OCI-LY7 (cell line): ENCODE results near the gene HJURP. TPM values are rescaled to one million over a fixed set of nuclear protein-coding genes. Genes with fewer than 3 reads are reported as not detected.

Experiments
- BruUV-seq: library from RNA; stranded (reverse); fragments of 400-500 nt; replicated peaks from 2 replicates; lab custom pipeline; 2021; lab: Mats Ljungman, UMichigan
- CTCF ChIA-PET: fragments of 300-600 bp; sonication (Branson Sonifier 250); formaldehyde crosslinking; loops from one replicate; lab custom pipeline; 2022; ENCODE audit warnings: antibody characterized with exemption; ENCODE audit not compliant: unreplicated experiment; lab: Charles Lee
- POLR2A ChIA-PET: fragments of 300-600 bp; sonication (Branson Sonifier 250); formaldehyde crosslinking; loops from one replicate; lab custom pipeline; 2022; ENCODE audit warnings: antibody characterized with exemption; lab: Charles Lee
- DNase-seq: peaks from one replicate; pipeline ENCODE4 v3.0.0-alpha.2; 2015; ENCODE audit warnings: low spot score
- H2AFZ ChIP-seq: fragments of 200-600 bp; sonication (generic), shearing (Covaris generic); 2 replicates; pipeline ENCODE4 v1.6.1; 2014; ENCODE audit warnings: mild to moderate bottlenecking, antibody characterized with exemption, low read length, moderate library complexity
- H3K27ac ChIP-seq: fragments of 200-600 bp; sonication (generic); 2 replicates; pipeline ENCODE4 v1.5.1; 2014; ENCODE audit warnings: mixed run types, low read depth, mild to moderate bottlenecking, moderate library complexity, low read length, inconsistent platforms; ENCODE audit not compliant: poor library complexity, severe bottlenecking
- H3K36me3 ChIP-seq: fragments of 200-600 bp; sonication (generic); 2 replicates; pipeline ENCODE4 v1.6.1; 2014; ENCODE audit warnings: mild to moderate bottlenecking, antibody characterized with exemption, low read length, moderate library complexity, mixed read lengths; ENCODE audit not compliant: insufficient read depth
- H3K4me1 ChIP-seq: fragments of 200-600 bp; sonication (generic); 2 replicates; pipeline ENCODE4 v1.5.1; 2014; ENCODE audit warnings: mild to moderate bottlenecking, low read length; ENCODE audit not compliant: insufficient read depth, poor library complexity, severe bottlenecking
- H3K4me2 ChIP-seq: fragments of 200-600 bp; sonication (generic); 2 replicates; pipeline ENCODE4 v1.6.1; 2014; ENCODE audit warnings: mild to moderate bottlenecking, low read length
- H3K4me3 ChIP-seq: fragments of 200-600 bp; sonication (generic); 2 replicates; pipeline ENCODE4 v1.5.1; 2014; ENCODE audit warnings: mild to moderate bottlenecking, low read depth, low read length; ENCODE audit not compliant: poor library complexity, severe bottlenecking
- H3K79me2 ChIP-seq: fragments of 200-600 bp; sonication (generic); 2 replicates; pipeline ENCODE4 v1.6.1; 2016; ENCODE audit warnings: low read depth, mild to moderate bottlenecking, low read length, moderate library complexity, mixed read lengths; ENCODE audit not compliant: insufficient read depth
- H3K9me2 ChIP-seq: fragments of 200-600 bp; sonication (generic); 2 replicates; pipeline ENCODE4 v1.6.1; 2016; ENCODE audit warnings: mild to moderate bottlenecking, low read length, mixed read lengths; ENCODE audit not compliant: insufficient read depth
- H3K9me3 ChIP-seq: fragments of 200-600 bp; sonication (generic); 2 replicates; pipeline ENCODE4 v1.6.1; 2014; ENCODE audit warnings: mild to moderate bottlenecking, mixed run types, low read length, mixed read lengths
- H4K20me1 ChIP-seq: fragments of 200-600 bp; sonication (generic); 2 replicates; pipeline ENCODE4 v1.6.1; 2014; ENCODE audit warnings: mild to moderate bottlenecking, antibody characterized with exemption, low read length, moderate library complexity, mixed read lengths; ENCODE audit not compliant: insufficient read depth
- CTCF ChIP-seq: fragments of 200-600 bp; sonication (generic); conservative IDR thresholded peaks from 2 replicates; pipeline ENCODE4 v1.5.1; 2014; ENCODE audit warnings: mild to moderate bottlenecking, antibody characterized with exemption, low read length, moderate library complexity, mixed read lengths
- EZH2phosphoT487 ChIP-seq: fragments of 200-600 bp; sonication (generic); IDR thresholded peaks from 2 replicates; pipeline ENCODE4 v1.6.1; 2018; ENCODE audit warnings: low read depth, borderline replicate concordance, mild to moderate bottlenecking, mixed run types, antibody characterized with exemption, low read length, moderate library complexity, mixed read lengths
- intact Hi-C: fragments of 100-400 bp; cut with micrococcal nuclease; formaldehyde crosslinking; loops from one replicate; pipeline ENCODE4 v1.10.0; 2022; ENCODE audit not compliant: unreplicated experiment
- total RNA-seq, 2 experiments: library from RNA; depleted of rRNA in 1 of 2; stranded (reverse); fragments of >200 nt in 1 of 2; shearing (Covaris generic) in 1 of 2; gene quantifications; 2 replicates each; pipeline ENCODE4 v1.2.3, GENCODE V29; 2014 to 2022

HJURP gene
- total RNA-seq, 2 experiments from 2014 or later: 94.3 to 122 TPM

DNA sequence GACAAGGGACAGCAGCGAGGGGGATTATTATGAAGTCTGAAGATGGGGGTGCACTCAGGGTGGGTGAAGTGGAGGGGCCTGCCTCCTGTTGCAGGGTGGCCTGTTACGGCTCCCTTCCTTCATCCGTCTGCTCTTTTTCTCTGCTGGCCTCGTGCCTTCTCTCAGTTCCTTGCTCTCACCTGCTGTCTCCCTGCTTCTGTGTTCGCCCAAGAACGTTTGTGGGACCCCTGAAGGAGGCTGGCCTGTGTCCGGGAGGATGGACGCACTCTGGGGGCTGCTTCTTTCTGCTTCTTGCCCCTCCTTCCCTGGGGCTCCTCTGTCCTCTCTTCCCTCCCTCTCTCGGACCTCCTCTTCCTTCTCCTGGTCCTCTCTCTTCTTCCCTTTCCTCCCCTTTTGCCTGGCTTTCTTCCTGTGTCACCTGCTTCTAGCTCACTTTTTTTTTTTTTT is 62.4 kb downstream of the HJURP start:
- no peaks in the 10 kb centered on the region for H3K79me2 ChIP-seq
- no peaks in the 10 kb centered on the region for H3K36me3 ChIP-seq
- H3K4me2 ChIP-seq: no peak overlapping the region
- H3K9me2 ChIP-seq: no peaks in the 10 kb centered on the region
- H2AFZ ChIP-seq: no peak overlapping the region
- TF ChIP-seq CTCF (no peak), EZH2phosphoT487 (no peak)
- intact Hi-C loops: no loop called here
- no peak overlapping the region for H3K27ac ChIP-seq
- H3K4me3 ChIP-seq: no peak overlapping the region
- ChIA-PET CTCF (no interaction called here), POLR2A (interaction anchor here (0.5 to 1.3 kb wide), 3 partner anchors 9 to 270 kb away, joined by 3 read pairs; no protein-coding TSS in a partner anchor)
- no peaks in the 10 kb centered on the region for H3K9me3 ChIP-seq
- H4K20me1 ChIP-seq: no peaks in the 10 kb centered on the region
- no TSS peak for BruUV-seq
- DNase-seq: no peak
- H3K4me1 ChIP-seq: no peaks in the 10 kb centered on the region

DNA sequence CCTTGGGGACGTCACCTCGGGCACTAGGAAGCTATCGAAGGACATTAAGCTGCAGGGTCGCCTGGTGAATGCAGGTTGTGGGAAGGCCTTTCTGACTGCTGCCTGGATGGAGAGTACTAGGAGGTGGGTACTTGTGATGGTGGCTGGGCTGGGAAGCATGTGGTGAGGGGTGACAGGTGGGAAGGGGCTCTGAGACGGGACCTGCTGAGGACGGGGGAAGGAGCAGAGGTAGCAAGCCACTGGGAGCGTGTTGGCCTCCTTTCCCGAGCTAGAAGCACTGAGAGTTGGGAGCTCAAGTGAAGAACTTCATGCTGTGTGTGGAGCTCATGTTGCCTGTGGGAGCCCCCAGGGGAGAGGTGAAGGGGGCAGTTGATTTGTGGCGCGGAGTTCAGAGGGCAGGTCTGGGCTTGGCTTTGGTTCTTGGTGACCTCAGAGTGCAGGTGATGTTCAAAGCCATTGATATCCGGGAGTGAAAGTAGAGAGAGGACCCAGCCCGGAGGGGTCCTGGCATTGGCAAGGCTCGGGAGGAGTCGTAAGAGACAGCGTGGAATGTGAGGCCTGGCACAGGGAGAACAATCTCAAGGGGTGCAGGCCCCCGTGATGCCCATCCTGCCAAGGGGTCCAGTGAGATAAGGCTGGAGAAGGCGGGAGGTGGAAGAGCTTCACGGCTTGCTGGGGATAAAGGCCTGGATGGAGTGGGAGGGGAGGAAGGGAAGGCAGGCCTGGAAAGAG is 63.0 kb downstream of the HJURP start:
- Histone ChIP-seq H3K9me2 (no peaks in the 10 kb centered on the region), H3K4me2 (no peak overlapping the region), H3K27ac (no peak overlapping the region), H3K9me3 (no peaks in the 10 kb centered on the region), H2AFZ (no peak overlapping the region), H3K79me2 (no peaks in the 10 kb centered on the region), H4K20me1 (no peaks in the 10 kb centered on the region), H3K4me3 (no peak overlapping the region), H3K4me1 (no peaks in the 10 kb centered on the region), H3K36me3 (no peaks in the 10 kb centered on the region)
- TF ChIP-seq EZH2phosphoT487: no peak
- TF ChIP-seq CTCF: no peak
- intact Hi-C loops: no loop called here
- ChIA-PET POLR2A (interaction anchor here (0.5 to 1.3 kb wide), 3 partner anchors 10 to 271 kb away, joined by 3 read pairs; no protein-coding TSS in a partner anchor), CTCF (no interaction called here)
- DNase-seq: no peak
- BruUV-seq: no TSS peak

- no peaks in the 10 kb centered on the region for H3K36me3 ChIP-seq
- CTCF ChIA-PET: no interaction called here
- no peaks in the 10 kb centered on the region for H4K20me1 ChIP-seq
- H3K4me3 ChIP-seq: no peak overlapping the region
- no peaks in the 10 kb centered on the region for H3K9me3 ChIP-seq
- TF ChIP-seq CTCF: no peak
- no peak for TF ChIP-seq EZH2phosphoT487
- DNase-seq: no peak
- H3K4me2 ChIP-seq: no peak overlapping the region
- no peaks in the 10 kb centered on the region for H3K79me2 ChIP-seq
- H3K27ac ChIP-seq: no peak overlapping the region
- no peaks in the 10 kb centered on the region for H3K9me2 ChIP-seq
- H3K4me1 ChIP-seq: no peaks in the 10 kb centered on the region
- no TSS peak for BruUV-seq
- POLR2A ChIA-PET: interaction anchor here (0.7 kb wide), 1 partner anchor 8 kb away, joined by 3 read pairs; no protein-coding TSS in a partner anchor
- no peak overlapping the region for H2AFZ ChIP-seq
- intact Hi-C loops: no loop called here
Measured at GRCh38 chr2:233789554-233789953, 64.8 kb downstream of the HJURP start.
